Activated T-helper 9 cell treated with anti-CD3 and anti-CD28 coated beads, Interleukin-2, amount 50 U/mL, for 16 hours (primary cell): ENCODE measurements around the gene DNAAF3.
"Not testable (repeated sequence)": the region's sequence is repeated elsewhere in the genome, so short reads cannot be mapped to it uniquely, and the experiment has no call there.

Experiments
- DNase-seq: peaks from one replicate; pipeline ENCODE4 v3.0.0-alpha.2; 2020; ENCODE audit warnings: low read depth

Gene DNAAF3

DNA sequence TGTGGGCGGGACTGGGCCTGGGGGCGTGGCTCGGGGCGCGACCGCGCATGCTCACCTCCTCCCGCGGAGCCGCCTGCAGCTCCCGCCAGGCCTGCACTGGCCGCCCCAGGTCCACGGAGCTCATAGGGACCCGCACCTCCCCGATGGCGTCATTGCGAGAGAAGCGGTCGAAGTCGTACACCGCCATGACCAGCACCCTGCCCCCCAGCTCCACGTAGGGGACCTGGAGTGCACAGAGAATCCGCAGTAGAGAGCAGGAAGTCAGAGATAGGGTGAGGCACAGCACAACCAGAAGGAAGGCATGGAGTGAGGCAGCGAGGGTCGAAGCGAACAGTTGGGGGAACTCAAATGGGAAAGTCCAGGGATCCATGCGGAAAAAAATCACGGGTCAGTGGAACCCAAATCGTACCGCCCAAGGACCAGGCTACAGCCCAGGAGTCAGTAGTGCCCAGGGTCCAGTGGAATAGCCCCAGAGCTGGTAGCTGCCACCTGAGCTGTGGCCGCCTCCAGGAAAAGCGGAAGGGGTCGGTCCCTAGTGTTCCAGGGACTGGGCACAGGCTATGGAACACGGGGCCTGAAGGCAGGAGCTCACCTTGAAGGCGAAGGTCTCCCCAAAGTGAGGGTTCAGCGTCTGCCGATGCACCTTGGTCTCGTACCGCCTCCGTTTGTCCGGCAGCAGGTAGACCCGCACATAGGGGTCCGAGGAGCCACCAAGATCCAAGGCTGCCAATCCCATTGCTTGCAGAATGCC lies 8.9 kb upstream of the DNAAF3 start:
- no peak for DNase-seq

DNA sequence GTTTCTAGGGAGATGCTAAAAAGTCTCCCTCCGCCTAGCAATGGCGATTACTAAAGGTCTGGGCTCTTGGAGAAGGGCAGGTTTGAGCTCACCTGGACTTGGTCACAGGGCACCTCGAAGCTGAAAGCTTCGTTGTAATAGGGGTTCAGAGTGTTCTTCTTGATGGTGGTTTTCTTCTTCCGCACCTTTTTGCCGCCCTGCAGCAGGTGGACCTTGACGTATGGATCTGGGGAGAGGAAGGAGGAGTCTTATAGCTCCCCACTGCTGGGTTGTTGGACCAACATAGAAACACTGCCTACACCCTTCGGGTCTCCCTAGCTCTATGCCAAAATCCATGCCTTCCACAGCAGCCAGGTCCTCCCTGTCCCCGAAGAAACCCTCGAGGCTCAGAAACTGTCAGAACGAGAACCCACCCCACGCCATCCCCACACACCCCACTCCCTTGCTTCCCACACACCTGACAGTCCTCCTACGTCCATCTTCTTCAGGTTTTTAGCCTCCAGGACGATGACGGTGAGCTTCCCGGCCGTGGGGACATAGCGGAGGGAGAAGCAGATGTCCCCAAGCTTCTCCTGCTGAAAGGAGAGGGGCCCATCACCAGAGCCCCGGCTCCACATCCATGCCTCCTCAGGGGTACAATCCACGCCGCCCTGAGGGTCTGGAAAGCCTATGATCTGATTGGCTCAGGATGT lies 8.2 kb upstream of the DNAAF3 start:
- DNase-seq = no peak

DNA sequence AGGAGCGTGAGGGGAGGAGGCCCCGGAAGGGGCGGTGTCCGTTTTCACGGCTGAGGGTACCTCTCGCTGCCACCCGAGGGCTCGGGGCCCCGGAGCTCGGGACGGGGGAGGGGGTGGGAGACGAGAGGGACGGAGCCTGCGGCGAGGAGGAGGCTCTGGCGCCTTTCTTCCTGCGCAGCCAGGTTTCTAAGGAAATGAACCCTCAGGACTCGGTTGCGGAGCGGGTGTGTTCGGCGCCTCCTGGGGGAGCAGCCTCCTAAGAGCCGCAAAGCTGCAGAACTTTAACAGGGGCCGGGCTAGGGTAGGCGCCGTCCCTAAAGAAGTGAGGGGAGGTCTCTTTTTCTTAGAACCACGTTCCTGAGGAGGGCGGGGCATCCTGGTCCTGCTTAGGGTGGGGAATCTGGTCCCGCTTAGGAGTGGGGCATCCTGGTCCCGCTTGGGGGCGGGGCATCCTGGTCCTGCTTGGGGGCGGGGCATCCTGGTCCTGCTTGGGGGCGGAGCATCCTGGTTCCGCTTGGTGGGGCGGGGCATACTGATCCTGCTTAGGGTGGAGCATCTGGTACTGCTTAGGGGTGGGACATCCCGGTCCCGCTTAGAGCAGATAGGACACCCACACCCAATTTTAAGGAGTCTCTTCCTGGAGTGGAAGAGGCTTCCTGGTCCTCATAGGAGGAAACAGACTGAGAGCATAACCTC lies 7.4 kb upstream of the DNAAF3 start:
- no peak for DNase-seq

DNA sequence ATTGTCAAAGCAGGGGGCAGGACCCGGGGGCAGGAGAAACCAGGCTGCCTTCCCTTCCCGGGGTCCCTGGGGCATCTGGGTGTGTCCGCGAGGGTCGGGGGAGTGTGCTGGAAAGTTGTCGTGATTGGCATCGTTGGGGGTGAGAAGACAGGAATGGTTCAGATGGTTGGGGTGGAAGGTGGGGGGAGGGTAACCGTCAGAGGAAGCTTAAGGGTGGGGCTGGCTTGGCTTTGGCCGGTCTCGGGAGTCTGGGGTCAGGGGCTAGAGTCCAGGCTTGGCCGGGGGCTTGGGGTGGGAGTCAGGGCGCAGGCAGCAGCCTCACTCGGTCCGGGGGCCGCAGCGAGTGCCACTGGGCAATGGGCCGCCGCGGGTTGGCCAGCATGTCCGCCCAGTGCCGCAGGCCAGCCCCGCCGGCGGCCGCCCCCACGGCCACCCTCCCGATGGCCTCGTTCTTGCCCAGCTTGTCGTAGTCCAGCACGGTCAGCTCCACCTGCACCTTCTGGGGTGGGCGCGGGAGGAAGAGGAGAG lies 6.8 kb upstream of the DNAAF3 start:
- DNase-seq = no peak

DNA sequence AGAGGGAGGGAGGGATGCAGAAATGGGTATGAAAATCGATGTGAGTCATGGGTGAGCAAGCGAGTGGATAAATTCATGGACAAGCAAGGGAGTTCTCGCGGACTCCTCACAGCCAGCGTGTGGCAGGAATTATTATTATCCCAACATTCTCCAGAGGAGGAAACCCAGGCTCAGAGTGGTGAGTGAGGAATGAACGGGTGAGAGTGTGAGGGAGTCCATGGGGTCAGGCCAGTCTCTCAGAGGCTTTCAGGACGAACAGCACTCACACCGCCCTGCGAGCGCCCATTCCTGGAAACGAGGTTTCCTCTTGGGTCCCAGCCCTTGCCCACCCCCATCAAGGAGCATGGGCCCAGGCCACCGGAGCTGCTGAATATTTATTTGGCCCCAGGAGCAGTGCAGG lies 6.3 kb upstream of the DNAAF3 start:
- no peak for DNase-seq

DNA sequence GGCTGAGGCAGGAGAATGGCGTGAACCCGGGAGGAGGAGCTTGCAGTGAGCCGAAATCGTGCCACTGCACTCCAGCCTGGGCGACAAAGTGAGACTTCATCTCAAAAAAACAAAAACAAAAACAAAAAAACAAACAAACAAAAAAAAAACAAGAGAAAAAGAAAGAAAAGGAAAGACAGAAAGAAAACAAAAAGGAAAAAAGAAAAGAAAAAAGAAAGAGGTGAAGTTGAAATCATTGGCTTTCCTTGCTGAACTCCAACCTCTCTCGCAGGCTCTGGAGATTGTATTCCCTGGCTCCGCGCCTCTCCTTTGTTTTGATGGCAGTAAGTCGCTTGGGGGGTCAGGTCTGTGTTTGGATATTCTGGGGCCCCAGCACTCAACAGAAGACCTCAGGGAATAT lies 5.9 kb upstream of the DNAAF3 start:
- not testable (repeated sequence) for DNase-seq

DNA sequence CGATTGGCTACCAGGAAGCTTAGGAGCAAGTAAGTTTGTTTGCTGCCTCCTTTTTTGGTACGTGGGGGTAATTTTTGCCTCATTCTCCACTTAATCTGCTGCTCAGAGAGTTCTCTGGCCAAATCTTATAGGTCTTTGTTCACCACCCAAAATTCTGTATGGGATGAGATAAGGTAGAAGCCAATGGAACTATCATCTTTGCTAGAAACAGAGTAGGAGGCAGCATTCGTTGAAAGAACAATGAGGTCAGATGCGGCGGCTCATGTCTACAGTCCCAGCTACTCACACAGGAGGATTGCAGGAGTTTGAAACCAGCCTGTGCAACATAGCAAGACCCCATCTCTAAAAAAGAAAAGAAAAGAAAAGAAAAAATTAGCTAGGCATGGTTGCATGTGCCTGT lies 5.0 kb upstream of the DNAAF3 start:
- DNase-seq = no peak

DNA sequence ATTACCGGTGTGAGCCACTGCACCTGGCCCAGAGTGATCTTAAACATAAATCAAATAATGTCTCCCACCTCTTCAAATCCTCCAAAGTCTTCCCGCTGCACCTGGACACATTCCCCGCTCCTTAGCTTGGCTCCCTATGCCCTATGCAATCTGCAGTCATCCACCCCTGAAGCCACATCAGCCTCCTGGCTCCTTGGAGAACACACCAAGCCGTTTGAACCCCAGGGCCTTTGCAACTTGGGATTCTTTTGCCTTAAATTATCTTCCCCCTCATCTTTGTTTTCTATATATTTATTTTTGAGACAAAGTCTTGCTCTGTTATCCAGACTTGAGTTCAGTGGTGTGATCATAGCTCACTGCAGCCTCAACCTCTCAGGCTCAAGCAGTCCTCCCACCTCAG lies 2.7 kb upstream of the DNAAF3 start:
- DNase-seq = no peak

DNA sequence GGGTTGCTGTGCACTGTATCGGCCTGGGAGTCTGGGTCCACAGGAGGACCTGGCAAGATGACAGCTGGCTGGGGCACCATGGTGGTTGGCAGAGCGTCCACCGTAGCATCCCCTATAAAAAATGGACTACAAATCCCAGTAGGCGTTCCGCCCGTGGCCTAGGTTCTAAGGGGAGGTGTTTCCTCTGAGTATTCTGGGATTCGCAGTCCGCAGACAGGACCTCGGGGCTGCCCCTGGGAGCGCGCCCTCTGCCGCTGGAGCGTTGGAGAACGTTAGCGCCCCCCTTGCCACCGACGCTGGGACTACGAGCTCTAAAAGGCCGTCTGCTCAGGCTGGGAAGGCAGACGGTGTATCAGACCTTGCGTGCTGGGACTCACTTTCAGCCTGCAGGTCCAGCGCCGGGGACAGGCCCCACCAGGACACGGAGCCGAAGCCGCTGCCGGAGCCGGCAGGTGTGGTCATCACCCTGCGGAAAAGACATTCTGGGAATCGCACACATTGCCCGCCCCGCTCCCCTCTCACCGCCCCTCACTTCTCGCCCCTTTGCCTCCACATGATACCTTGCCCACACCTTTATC lies 372 bp downstream of the DNAAF3 start:
- DNase-seq = no peak

DNA sequence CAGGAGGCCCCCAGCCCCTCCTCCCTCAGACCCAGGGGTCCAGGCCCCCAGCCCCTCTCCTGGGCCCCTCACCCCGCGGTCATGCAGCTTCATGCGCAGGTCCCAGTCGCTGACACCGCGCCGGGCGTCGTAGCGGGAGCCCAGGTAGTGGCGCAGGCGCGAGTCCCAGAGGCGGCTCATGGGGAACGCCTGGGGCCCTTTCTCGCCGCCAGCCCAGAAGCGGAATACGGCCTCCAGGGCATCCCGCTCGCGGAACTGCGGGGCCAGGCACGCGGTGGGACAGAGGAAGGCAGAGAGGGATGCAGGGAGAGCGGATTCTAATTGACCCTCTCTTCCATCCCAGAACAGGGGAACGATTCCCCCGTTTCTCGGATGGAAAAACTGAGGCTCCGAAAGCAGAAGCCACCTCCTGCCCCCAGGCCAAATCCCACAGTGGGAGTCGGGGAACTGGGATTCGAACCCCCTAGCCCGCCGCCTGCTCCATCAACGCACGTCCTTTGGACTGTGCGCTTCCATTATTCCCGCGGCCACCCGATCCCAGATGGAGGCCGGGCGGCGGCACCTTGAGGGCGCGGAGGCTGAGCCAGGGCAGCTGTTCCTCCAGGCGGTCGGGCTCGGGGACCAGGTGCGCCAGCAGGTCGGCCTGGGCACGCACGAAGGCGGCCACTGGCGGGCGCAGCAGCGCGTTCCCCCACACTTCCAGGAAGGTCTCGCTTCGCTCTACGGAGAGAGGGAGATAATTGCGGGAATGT lies 4.7 kb downstream of the DNAAF3 start:
- DNase-seq = no peak

DNA sequence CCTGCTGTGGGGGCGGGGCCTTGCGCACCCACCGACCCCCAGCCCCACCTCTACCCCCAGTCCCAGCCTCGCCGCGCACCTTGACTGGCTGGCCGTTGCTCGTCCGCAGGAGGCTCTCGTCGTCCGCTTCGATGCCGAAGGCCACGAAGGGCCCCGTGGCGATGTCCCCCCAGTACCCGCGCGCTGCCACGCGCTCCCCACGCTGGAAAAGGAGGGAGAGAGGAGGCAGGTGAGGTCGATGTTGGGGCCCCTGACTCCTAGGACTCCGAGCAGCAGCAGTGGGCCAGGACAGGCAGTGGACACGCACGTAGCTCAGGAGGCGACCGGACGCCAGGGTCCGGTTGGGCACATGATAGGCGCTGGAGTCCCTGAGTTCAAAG lies 5.4 kb downstream of the DNAAF3 start:
- no peak for DNase-seq

DNA sequence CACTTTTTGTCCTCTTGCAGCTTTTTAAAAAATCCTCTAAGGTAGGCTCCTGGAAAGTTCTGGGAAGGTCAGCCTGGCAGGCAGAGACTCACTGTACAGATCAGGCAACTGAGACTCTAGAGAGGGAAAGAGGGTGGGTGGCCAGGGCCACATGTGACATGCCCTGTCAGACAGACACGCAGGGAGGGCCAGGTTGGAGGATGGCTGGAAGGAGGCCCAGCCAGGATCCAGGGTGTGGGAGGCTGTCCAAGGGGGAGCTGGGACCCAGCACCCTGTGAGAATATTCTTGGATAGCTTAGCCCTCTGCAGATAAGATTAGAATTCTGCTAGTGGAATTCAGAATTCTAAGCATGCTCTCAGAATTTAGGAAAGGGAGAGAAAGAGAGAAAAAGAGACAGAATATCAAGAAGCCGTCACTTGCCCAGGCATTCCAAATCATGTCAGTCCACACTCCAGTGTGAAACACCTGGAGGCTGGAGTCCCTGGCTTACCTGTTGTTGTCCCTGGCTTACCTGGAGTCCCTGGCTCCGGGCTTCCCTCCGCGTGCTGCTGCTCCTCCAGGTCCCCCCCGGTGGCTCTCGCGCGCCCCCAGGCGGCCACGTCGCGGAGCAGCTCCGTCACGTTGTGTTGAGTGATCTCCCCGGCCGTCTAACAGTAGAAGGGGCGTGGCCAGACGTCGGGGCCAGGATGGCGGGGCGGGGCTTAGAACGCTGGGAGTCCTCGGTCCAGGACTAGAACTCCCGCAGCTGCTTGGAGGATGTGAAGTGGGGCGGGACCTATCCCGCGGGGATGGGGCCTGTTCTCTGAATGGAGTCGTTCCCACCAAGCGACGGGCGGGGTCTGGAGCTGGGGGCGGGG lies 6.1 kb downstream of the DNAAF3 start:
- DNase-seq = peak; percentile 75

DNA sequence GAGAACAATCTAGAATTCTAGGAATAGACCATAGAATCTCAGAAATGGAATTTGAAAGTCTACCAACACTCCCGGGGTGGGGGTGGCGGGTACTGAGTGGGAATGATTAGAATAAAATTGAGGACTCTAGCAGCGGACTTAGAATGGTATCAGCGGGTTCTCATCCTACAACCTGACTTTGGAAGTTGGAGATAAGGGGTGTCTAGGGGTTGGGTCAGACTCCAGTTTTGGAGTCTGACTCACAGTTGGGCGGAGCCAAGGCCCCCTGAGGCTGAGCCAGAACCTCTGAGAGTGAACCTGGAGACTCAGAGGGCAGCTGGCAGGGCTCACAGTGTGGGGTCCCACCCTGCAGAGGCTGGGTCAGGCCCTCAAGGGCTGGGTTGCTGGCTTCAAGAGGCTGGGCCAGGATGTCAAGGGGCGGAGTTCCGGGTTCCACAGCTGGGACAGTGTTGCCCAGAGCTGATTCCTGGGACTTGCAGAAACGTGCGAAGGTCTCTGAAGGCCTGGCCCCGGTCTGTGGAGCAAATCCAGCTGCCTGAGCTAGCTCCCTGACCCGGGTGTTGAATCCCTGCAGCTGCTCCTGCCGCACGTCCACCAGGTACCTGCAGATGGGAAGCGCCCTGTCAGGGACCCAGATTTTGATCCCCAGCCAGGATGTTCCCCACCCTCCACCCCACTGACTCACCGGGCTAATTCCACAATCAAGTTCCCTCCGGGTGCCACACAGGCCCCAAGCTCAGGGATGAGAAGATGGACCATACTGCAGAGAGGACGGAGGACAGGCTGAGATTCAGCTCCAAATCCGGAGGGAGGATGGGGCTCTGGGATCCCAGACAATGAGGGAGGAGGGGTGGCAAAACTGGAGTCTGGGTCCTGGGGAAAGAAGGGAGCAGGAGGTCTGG lies 7.3 kb downstream of the DNAAF3 start:
- no peak for DNase-seq

DNA sequence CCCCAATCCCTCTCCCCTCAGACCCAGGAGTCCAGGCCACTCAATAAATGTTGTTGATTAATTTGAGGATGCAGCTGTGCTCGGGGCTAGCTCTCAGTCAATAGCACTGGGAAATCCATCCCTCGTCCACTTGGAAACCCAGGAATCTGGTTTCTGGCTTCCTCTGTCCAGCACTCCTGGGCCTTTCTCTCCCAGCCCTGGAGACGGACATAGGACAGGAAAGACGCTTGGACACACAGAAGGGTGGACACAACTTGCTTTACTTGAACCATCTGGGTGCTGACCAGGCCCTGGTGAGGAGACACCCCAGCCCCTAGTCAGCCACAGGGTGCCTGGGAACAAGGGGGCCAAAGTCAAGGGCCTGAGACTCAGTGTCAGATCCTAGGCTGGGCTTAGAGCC lies 8.0 kb downstream of the DNAAF3 start:
- DNase-seq = no peak

DNA sequence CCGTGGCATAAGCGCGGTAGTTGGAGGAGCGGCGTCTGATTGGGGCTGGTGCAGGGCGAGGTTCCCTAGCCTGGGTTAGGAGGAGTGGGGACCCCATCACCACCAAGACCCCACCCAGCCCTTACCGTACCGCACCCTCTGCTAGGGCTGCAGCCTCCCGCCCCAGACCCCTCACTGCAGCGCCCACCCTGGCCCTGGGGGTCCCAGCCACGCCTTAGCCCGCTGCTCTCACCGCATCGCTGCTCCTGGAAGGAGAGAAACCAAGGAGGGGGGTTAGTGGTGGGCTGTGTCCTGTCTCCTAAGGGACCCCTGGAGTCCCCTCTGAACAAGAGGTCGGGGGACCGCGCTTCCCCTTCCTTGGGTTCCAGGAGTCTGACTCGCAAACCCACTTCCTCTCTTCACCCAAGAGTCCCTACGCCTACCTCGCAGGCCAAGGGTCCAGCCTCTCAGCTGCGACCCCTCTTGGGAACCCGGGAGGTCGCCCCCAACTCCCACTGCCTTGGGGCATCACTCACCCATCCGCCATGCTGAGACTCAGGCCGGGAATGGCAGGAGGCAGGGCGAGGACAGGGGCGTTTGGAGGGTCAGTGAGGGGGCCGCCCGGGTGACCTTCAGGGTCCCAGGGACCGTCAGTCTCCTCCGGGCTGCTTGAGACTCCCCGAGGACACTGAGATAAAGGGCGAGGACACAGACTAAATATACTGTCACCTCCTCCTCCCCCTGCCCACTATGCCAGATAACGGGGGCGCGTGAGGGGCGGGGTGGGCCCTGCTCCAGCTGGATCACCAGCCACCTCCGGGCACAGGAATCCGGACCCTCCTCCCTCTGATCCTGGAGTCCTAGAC lies 9.1 kb downstream of the DNAAF3 start, which contains the start of gene TNNI3:
Gene TNNI3, minus strand, starts transcription at position 669 of the 845 bp plus-strand sequence. Its CDS starts 143 bp downstream, at position 526.
- DNase-seq = no peak

DNA sequence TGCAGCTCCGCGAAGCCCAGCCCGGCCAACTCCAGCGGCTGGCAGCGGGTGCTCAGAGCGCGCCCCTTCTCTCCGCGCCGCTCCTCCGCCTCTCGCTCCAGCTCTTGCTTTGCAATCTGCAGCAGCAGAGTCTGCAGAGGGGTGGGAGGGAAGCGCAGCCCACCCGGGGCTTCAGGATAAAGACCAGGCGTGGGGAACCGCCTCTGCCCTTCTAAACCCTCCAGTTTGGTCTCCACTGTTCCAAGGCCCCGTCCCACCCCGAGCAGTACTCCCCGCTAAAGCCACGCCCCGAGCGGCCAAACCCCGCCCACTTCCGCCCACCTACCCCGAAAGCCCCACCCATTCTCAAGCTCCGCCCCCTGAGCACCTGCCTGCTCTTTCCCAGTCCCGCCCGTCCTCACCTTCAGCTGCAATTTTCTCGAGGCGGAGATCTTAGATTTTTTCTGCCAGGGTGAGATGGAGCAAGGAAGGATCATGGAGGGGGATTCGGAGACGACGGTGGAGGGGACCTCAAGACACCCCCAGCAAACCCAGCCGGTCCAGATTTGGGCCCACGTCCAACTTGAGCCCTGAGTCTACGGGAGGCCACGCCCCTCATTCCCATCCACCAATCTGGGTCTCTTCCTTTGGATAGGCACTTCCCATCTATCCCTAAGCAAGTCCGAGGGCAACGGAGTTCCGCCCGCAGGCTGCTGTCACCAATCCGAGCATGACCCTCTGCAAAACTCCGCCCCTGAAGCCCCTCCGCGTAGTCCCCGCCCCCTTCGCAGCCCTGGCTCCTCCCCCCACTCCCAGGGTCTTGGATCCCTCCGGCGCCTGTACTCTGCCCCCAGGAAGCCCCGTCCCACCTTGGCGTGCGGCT lies 10.0 kb downstream of the DNAAF3 start:
- no peak for DNase-seq

DNA sequence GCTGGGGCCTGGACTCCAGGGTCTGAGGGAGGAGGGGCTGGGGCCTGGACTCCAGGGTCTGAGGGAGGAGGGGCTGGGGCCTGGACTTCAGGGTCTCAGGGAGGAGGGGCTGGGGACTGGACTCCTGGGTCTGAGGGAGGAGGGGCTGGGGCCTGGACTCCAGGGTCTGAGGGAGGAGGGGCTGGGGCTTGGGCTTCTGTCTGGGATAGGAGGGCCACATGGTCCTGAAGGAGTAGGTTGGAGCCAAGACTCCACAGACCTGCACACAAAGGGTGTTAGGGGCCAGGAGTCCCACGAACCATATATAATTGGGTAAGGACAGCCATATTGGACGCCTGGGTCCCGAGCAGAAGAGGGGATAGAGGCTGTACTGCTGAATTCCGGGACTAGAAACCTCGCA lies 10.6 kb downstream of the DNAAF3 start:
- not testable (repeated sequence) for DNase-seq
